Peyer's patch (tissue), 4 donors: ENCODE data around the gene NRGN. TPM values are rescaled to one million over a fixed set of nuclear protein-coding genes. Genes with fewer than 3 reads are reported as not detected.

ENCODE experiments used
- DNase-seq, 3 donors: peaks; one replicate each; pipeline ENCODE4 v3.0.0-alpha.2; 2017 to 2019
- H3K27ac ChIP-seq, 4 donors: fragments of 200-600 bp; sonication (generic); one replicate each; pipeline ENCODE4 v1.5.1; 2016 to 2019
- H3K27me3 ChIP-seq, 2 donors: fragments of 200-600 bp; sonication (generic); one replicate each; pipeline ENCODE4 v1.5.1; 2019
- H3K36me3 ChIP-seq, 3 donors: fragments of 200-600 bp; sonication (generic); one replicate each; pipeline ENCODE4 v1.5.1; 2016 to 2019
- H3K4me1 ChIP-seq, 4 donors: fragments of 200-600 bp; sonication (generic); one replicate each; pipeline ENCODE4 v1.5.1; 2016 to 2019
- H3K4me3 ChIP-seq, 4 donors: fragments of 200-600 bp; sonication (generic); 1 replicate in 3 of 4; 2 replicates in 1 of 4; pipeline ENCODE4 v1.5.1; 2016 to 2019; ENCODE audit warnings: mild to moderate bottlenecking in 1 of 4
- H3K9me3 ChIP-seq, 4 donors: fragments of 200-600 bp; sonication (generic); one replicate each; pipeline ENCODE4 v1.5.1; 2016 to 2019; ENCODE audit warnings: mild to moderate bottlenecking in 1 of 4
- POLR2A ChIP-seq, 2 donors: fragments of 450-650 bp; IDR thresholded peaks; one replicate each; pipeline ENCODE4 v1.5.1; 2017; ENCODE audit warnings: antibody characterized with exemption in 2 of 2, mild to moderate bottlenecking in 2 of 2, moderate library complexity in 2 of 2
- total RNA-seq, 4 donors: library from RNA; depleted of rRNA; stranded (reverse); fragments of >200 nt; gene quantifications; one replicate each; pipeline ENCODE4 v1.1.0, GENCODE V29; 2016
- TF ChIP-seq, protein P1 (sequence below), 6 experiments: fragments of 450-650 bp in 4 of 6; fragments of 200-600 bp in 2 of 6; sonication (generic) in 1 of 6; IDR thresholded peaks; one replicate each; pipeline ENCODE4 v1.5.1; 2017 to 2019; ENCODE audit warnings: antibody characterized with exemption in 6 of 6, mild to moderate bottlenecking in 3 of 6, moderate library complexity in 1 of 6

The NRGN gene
- total RNA-seq, 4 donors from 2014 or later: 0.67 to 10.7 TPM; not detected in 2

GRCh38 chr11:124783002-124783401 is 43.3 kb downstream of the NRGN start:
- Histone ChIP-seq H3K4me3 (no peak overlapping the region), H3K36me3 (no peaks in the 10 kb centered on the region), H3K9me3 (no peaks in the 10 kb centered on the region), H3K4me1 (no peaks in the 10 kb centered on the region), H3K27me3 (no peaks in the 10 kb centered on the region), H3K27ac (no peak overlapping the region)
- DNase-seq: no peak
- TF ChIP-seq, protein P1, sequence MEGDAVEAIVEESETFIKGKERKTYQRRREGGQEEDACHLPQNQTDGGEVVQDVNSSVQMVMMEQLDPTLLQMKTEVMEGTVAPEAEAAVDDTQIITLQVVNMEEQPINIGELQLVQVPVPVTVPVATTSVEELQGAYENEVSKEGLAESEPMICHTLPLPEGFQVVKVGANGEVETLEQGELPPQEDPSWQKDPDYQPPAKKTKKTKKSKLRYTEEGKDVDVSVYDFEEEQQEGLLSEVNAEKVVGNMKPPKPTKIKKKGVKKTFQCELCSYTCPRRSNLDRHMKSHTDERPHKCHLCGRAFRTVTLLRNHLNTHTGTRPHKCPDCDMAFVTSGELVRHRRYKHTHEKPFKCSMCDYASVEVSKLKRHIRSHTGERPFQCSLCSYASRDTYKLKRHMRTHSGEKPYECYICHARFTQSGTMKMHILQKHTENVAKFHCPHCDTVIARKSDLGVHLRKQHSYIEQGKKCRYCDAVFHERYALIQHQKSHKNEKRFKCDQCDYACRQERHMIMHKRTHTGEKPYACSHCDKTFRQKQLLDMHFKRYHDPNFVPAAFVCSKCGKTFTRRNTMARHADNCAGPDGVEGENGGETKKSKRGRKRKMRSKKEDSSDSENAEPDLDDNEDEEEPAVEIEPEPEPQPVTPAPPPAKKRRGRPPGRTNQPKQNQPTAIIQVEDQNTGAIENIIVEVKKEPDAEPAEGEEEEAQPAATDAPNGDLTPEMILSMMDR (IDR thresholded peaks at IDR 0.05): no peak
- no peak for TF ChIP-seq POLR2A (IDR thresholded peaks at IDR 0.05)

- Histone ChIP-seq H3K4me1 (no peaks in the 10 kb centered on the region), H3K9me3 (no peaks in the 10 kb centered on the region), H3K36me3 (no peaks in the 10 kb centered on the region), H3K27ac (no peak overlapping the region), H3K27me3 (no peaks in the 10 kb centered on the region), H3K4me3 (no peak overlapping the region)
- TF ChIP-seq POLR2A (IDR thresholded peaks at IDR 0.05): no peak
- TF ChIP-seq, protein P1 (IDR thresholded peaks at IDR 0.05): no peak
- DNase-seq: no peak
Observed at GRCh38 chr11:124784051-124784450, 44.3 kb downstream of the NRGN start.

GRCh38 chr11:124788521-124788920 is 48.8 kb downstream of the NRGN start:
- H3K27me3 ChIP-seq: no peaks in the 10 kb centered on the region
- no peak overlapping the region for H3K27ac ChIP-seq
- no peaks in the 10 kb centered on the region for H3K36me3 ChIP-seq
- H3K4me1 ChIP-seq: peaks cover 0 to 6% (median 0%) of the 10 kb centered on the region in 4 donors
- H3K4me3 ChIP-seq: no peak overlapping the region
- TF ChIP-seq, protein P1 (IDR thresholded peaks at IDR 0.05): no peak
- no peak for TF ChIP-seq POLR2A (IDR thresholded peaks at IDR 0.05)
- no peaks in the 10 kb centered on the region for H3K9me3 ChIP-seq
- no peak for DNase-seq

- Histone ChIP-seq H3K9me3 (no peaks in the 10 kb centered on the region), H3K27me3 (no peaks in the 10 kb centered on the region), H3K4me3 (no peak overlapping the region), H3K4me1 (peaks cover 0 to 6% (median 0%) of the 10 kb centered on the region in 4 donors), H3K27ac (no peak overlapping the region), H3K36me3 (no peaks in the 10 kb centered on the region)
- TF ChIP-seq, protein P1 (IDR thresholded peaks at IDR 0.05): no peak
- no peak for TF ChIP-seq POLR2A (IDR thresholded peaks at IDR 0.05)
- no peak for DNase-seq
Observed at GRCh38 chr11:124791626-124792341, 52.0 kb downstream of the NRGN start.

DNA sequence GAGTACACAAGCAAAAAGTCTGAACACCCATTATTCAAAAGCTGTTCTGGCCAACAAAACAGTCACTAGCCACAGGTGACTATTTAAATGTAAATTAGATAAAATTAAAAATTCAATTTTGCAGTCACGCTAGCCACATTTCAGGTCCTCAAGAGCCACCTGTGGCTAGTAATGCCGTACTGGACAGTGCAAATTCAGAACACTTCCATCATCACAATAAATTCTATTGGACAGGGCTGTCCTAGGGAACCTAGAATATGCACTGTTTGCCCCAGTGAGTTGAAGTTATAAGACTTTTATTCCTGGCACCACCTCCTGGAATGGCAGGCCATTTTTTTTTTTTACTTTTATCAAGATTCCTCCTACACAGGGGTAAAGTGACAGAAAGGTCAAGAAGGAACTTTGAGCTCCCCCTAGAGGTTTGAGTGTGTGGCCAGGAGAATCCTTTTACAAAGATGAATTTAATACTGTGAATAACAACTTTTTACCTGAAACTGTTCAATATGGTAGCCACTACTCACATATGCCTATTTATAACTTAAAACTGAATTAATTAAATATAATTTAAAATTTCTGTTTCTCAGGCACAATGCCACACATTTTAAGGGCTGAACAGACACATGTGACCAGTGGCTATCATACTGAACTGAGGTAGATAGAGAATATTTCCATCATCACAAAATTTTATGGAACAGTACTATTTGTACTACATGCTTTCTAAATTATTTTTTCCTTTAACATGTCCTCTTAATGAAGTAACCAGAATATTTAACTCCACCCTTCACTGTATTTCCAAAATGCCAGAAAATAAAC is 53.9 kb downstream of the NRGN start:
- peaks cover 0 to 10% (median 2%) of the 10 kb centered on the region in 4 donors for H3K4me1 ChIP-seq
- no peaks in the 10 kb centered on the region for H3K9me3 ChIP-seq
- H3K27ac ChIP-seq: no peak overlapping the region
- H3K27me3 ChIP-seq: no peaks in the 10 kb centered on the region
- no peak overlapping the region for H3K4me3 ChIP-seq
- H3K36me3 ChIP-seq: no peaks in the 10 kb centered on the region
- peak in 1 of 3 donors; percentile 68 for DNase-seq
- TF ChIP-seq, protein P1 (IDR thresholded peaks at IDR 0.05): peak; percentile 20 to 65 (median 57)
- TF ChIP-seq POLR2A (IDR thresholded peaks at IDR 0.05): no peak
